ENCODE data around the gene UBE2E1.
"Not testable (repeated sequence)": the region's sequence is repeated elsewhere in the genome, so short reads cannot be mapped to it uniquely, and the experiment has no call there.

Gene UBE2E1

DNA sequence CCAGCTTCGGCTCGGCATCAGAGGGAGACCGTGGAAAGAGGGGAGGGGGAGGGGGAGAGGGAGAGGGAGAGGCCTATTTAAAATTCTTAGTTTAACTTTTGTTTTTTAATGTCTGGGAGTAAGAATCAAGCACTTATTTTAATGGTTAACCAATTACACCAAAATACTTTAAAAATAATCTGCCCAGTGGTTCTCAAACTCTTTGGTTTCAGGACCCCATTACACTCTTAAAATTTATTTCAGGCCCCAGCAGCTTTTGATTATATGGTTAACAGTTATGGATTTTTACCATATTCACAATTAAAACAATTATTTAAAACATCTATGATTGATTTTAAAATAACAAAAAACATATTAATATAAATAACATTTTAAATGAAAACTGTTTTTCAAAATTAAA, 66.6 kb downstream of the UBE2E1 start:
- H3K4me3 ChIP-seq (ENCODE audit: low read depth in 1 of 5, low read length in 5 of 5): no peak overlapping the region
- H3K27ac ChIP-seq (ENCODE audit: low read depth, low read length): no peak overlapping the region
- no peaks in the 10 kb centered on the region for H3K9me3 ChIP-seq (ENCODE audit: control insufficient read depth in 5 of 5, low read length in 5 of 5)
- H3K36me3 ChIP-seq (ENCODE audit: control insufficient read depth in 5 of 5, insufficient read depth in 5 of 5, low read length in 5 of 5): no peaks in the 10 kb centered on the region
- no peaks in the 10 kb centered on the region for H3K27me3 ChIP-seq (ENCODE audit: control insufficient read depth in 5 of 5, insufficient read depth in 4 of 5, low read length in 5 of 5)
- no peak overlapping the region for H3K9ac ChIP-seq (ENCODE audit: low read length in 5 of 5)
- H3K4me1 ChIP-seq (ENCODE audit: control insufficient read depth in 5 of 5, insufficient read depth in 5 of 5, low read length in 5 of 5): peaks cover 0 to 33% (median 28%) of the 10 kb centered on the region in 5 donors

- H3K36me3 ChIP-seq (ENCODE audit: control insufficient read depth in 5 of 5, insufficient read depth in 5 of 5, low read length in 5 of 5): peaks cover 0 to 2% (median 0%) of the 10 kb centered on the region in 5 donors
- H3K9me3 ChIP-seq (ENCODE audit: control insufficient read depth in 5 of 5, low read length in 5 of 5): no peaks in the 10 kb centered on the region
- peaks cover 0 to 36% (median 32%) of the 10 kb centered on the region in 5 donors for H3K4me1 ChIP-seq (ENCODE audit: control insufficient read depth in 5 of 5, insufficient read depth in 5 of 5, low read length in 5 of 5)
- H3K27ac ChIP-seq (ENCODE audit: low read depth, low read length): peak overlapping the region; percentile 69
- H3K27me3 ChIP-seq (ENCODE audit: control insufficient read depth in 5 of 5, insufficient read depth in 4 of 5, low read length in 5 of 5): no peaks in the 10 kb centered on the region
- H3K9ac ChIP-seq (ENCODE audit: low read length in 5 of 5): peak overlapping the region in 2 of 5 donors; percentile 39 to 56
- no peak overlapping the region for H3K4me3 ChIP-seq (ENCODE audit: low read depth in 1 of 5, low read length in 5 of 5)
Measured at GRCh38 chr3:23873941-23874340, 68.2 kb downstream of the UBE2E1 start.

GRCh38 chr3:23874359-23875112, 68.8 kb downstream of the UBE2E1 start:
- Histone ChIP-seq H3K36me3 (ENCODE audit: control insufficient read depth in 5 of 5, insufficient read depth in 5 of 5, low read length in 5 of 5) (peaks cover 0 to 2% (median 0%) of the 10 kb centered on the region in 5 donors), H3K4me3 (ENCODE audit: low read depth in 1 of 5, low read length in 5 of 5) (no peak overlapping the region), H3K27ac (ENCODE audit: low read depth, low read length) (peak overlapping the region; percentile 69), H3K4me1 (ENCODE audit: control insufficient read depth in 5 of 5, insufficient read depth in 5 of 5, low read length in 5 of 5) (peaks cover 0 to 36% (median 32%) of the 10 kb centered on the region in 5 donors), H3K9ac (ENCODE audit: low read length in 5 of 5) (peak overlapping the region in 2 of 5 donors; percentile 39 to 56), H3K27me3 (ENCODE audit: control insufficient read depth in 5 of 5, insufficient read depth in 4 of 5, low read length in 5 of 5) (no peaks in the 10 kb centered on the region), H3K9me3 (ENCODE audit: control insufficient read depth in 5 of 5, low read length in 5 of 5) (no peaks in the 10 kb centered on the region)

DNA sequence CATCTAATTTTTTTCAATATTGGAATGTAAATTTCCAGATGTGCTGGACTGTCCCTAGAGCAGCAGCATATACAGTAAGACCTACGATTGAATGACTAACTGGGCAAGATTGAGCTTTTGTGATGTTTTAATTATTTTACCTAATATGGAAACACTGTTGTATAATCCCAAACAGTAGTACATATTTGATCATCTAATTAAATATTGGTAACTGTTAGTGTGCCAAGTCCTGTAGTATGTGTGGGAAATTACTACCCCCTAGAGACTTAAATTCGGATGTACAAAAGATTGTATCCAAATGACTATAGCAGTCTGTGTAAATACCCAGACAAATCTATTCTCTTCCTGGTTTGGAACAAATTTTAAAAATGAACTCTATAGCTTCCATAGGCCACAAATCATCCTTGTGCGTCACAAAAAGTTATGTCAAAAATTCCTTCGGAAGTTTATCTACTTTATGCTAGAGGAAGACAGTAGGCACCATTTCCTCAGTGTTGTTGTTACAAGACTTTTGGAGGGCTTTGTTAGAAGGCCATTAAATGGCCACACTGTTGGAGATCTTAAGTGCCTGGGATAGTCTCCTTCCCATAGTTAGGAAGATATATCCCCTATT, 69.5 kb downstream of the UBE2E1 start:
- H3K27me3 ChIP-seq (ENCODE audit: control insufficient read depth in 5 of 5, insufficient read depth in 4 of 5, low read length in 5 of 5): no peaks in the 10 kb centered on the region
- H3K4me3 ChIP-seq (ENCODE audit: low read depth in 1 of 5, low read length in 5 of 5): no peak overlapping the region
- H3K4me1 ChIP-seq (ENCODE audit: control insufficient read depth in 5 of 5, insufficient read depth in 5 of 5, low read length in 5 of 5): peaks cover 0 to 34% (median 32%) of the 10 kb centered on the region in 5 donors
- peaks cover 0 to 2% (median 0%) of the 10 kb centered on the region in 5 donors for H3K36me3 ChIP-seq (ENCODE audit: control insufficient read depth in 5 of 5, insufficient read depth in 5 of 5, low read length in 5 of 5)
- peak overlapping the region; percentile 69 for H3K27ac ChIP-seq (ENCODE audit: low read depth, low read length)
- H3K9ac ChIP-seq (ENCODE audit: low read length in 5 of 5): no peak overlapping the region
- H3K9me3 ChIP-seq (ENCODE audit: control insufficient read depth in 5 of 5, low read length in 5 of 5): no peaks in the 10 kb centered on the region

GRCh38 chr3:23876923-23877322, 71.2 kb downstream of the UBE2E1 start:
- H3K27me3 ChIP-seq (ENCODE audit: control insufficient read depth in 5 of 5, insufficient read depth in 4 of 5, low read length in 5 of 5): no peaks in the 10 kb centered on the region
- peaks cover 0 to 6% (median 0%) of the 10 kb centered on the region in 5 donors for H3K36me3 ChIP-seq (ENCODE audit: control insufficient read depth in 5 of 5, insufficient read depth in 5 of 5, low read length in 5 of 5)
- peaks cover 0 to 38% (median 32%) of the 10 kb centered on the region in 5 donors for H3K4me1 ChIP-seq (ENCODE audit: control insufficient read depth in 5 of 5, insufficient read depth in 5 of 5, low read length in 5 of 5)
- no peaks in the 10 kb centered on the region for H3K9me3 ChIP-seq (ENCODE audit: control insufficient read depth in 5 of 5, low read length in 5 of 5)
- H3K4me3 ChIP-seq (ENCODE audit: low read depth in 1 of 5, low read length in 5 of 5): no peak overlapping the region
- H3K9ac ChIP-seq (ENCODE audit: low read length in 5 of 5): peak overlapping the region in 1 of 5 donors; percentile 41
- peak overlapping the region; percentile 34 for H3K27ac ChIP-seq (ENCODE audit: low read depth, low read length)

- peak overlapping the region; percentile 34 for H3K27ac ChIP-seq (ENCODE audit: low read depth, low read length)
- H3K36me3 ChIP-seq (ENCODE audit: control insufficient read depth in 5 of 5, insufficient read depth in 5 of 5, low read length in 5 of 5): peaks cover 0 to 7% (median 0%) of the 10 kb centered on the region in 5 donors
- H3K4me1 ChIP-seq (ENCODE audit: control insufficient read depth in 5 of 5, insufficient read depth in 5 of 5, low read length in 5 of 5): peaks cover 0 to 38% (median 32%) of the 10 kb centered on the region in 5 donors
- no peak overlapping the region for H3K4me3 ChIP-seq (ENCODE audit: low read depth in 1 of 5, low read length in 5 of 5)
- no peaks in the 10 kb centered on the region for H3K27me3 ChIP-seq (ENCODE audit: control insufficient read depth in 5 of 5, insufficient read depth in 4 of 5, low read length in 5 of 5)
- H3K9me3 ChIP-seq (ENCODE audit: control insufficient read depth in 5 of 5, low read length in 5 of 5): no peaks in the 10 kb centered on the region
- peak overlapping the region in 1 of 5 donors; percentile 41 for H3K9ac ChIP-seq (ENCODE audit: low read length in 5 of 5)
Measured at GRCh38 chr3:23877329-23877980, 71.7 kb downstream of the UBE2E1 start.

- Histone ChIP-seq H3K9ac (ENCODE audit: low read length in 5 of 5) (no peak overlapping the region), H3K4me3 (ENCODE audit: low read depth in 1 of 5, low read length in 5 of 5) (no peak overlapping the region), H3K9me3 (ENCODE audit: control insufficient read depth in 5 of 5, low read length in 5 of 5) (no peaks in the 10 kb centered on the region), H3K27ac (ENCODE audit: low read depth, low read length) (no peak overlapping the region), H3K4me1 (ENCODE audit: control insufficient read depth in 5 of 5, insufficient read depth in 5 of 5, low read length in 5 of 5) (peaks cover 0 to 29% (median 23%) of the 10 kb centered on the region in 5 donors), H3K27me3 (ENCODE audit: control insufficient read depth in 5 of 5, insufficient read depth in 4 of 5, low read length in 5 of 5) (no peaks in the 10 kb centered on the region), H3K36me3 (ENCODE audit: control insufficient read depth in 5 of 5, insufficient read depth in 5 of 5, low read length in 5 of 5) (peaks cover 0 to 7% (median 0%) of the 10 kb centered on the region in 5 donors)
Measured at GRCh38 chr3:23879485-23879884, 73.7 kb downstream of the UBE2E1 start.

GRCh38 chr3:23880703-23881339, 75.1 kb downstream of the UBE2E1 start:
- H3K27me3 ChIP-seq (ENCODE audit: control insufficient read depth in 5 of 5, insufficient read depth in 4 of 5, low read length in 5 of 5): no peaks in the 10 kb centered on the region
- H3K9me3 ChIP-seq (ENCODE audit: control insufficient read depth in 5 of 5, low read length in 5 of 5): no peaks in the 10 kb centered on the region
- peaks cover 0 to 7% (median 0%) of the 10 kb centered on the region in 5 donors for H3K36me3 ChIP-seq (ENCODE audit: control insufficient read depth in 5 of 5, insufficient read depth in 5 of 5, low read length in 5 of 5)
- H3K4me1 ChIP-seq (ENCODE audit: control insufficient read depth in 5 of 5, insufficient read depth in 5 of 5, low read length in 5 of 5): peaks cover 0 to 19% (median 12%) of the 10 kb centered on the region in 5 donors
- H3K27ac ChIP-seq (ENCODE audit: low read depth, low read length): no peak overlapping the region
- no peak overlapping the region for H3K4me3 ChIP-seq (ENCODE audit: low read depth in 1 of 5, low read length in 5 of 5)
- H3K9ac ChIP-seq (ENCODE audit: low read length in 5 of 5): no peak overlapping the region

- H3K27me3 ChIP-seq (ENCODE audit: control insufficient read depth in 5 of 5, insufficient read depth in 4 of 5, low read length in 5 of 5); H3K9me3 ChIP-seq (ENCODE audit: control insufficient read depth in 5 of 5, low read length in 5 of 5); H3K36me3 ChIP-seq (ENCODE audit: control insufficient read depth in 5 of 5, insufficient read depth in 5 of 5, low read length in 5 of 5); H3K27ac ChIP-seq (ENCODE audit: low read depth, low read length); H3K9ac ChIP-seq (ENCODE audit: low read length in 5 of 5); H3K4me3 ChIP-seq (ENCODE audit: low read depth in 1 of 5, low read length in 5 of 5): not testable (repeated sequence)
- peaks cover 0 to 14% (median 7%) of the 10 kb centered on the region in 5 donors for H3K4me1 ChIP-seq (ENCODE audit: control insufficient read depth in 5 of 5, insufficient read depth in 5 of 5, low read length in 5 of 5)
Measured at GRCh38 chr3:23881993-23882392, 76.2 kb downstream of the UBE2E1 start.
